Adrenal gland (tissue), 5 donors: ENCODE measurements around the gene ASTL.

Experiments
- CTCF ChIP-seq, 6 experiments: fragments of 450-650 bp in 4 of 6; fragments of 200-600 bp in 2 of 6; sonication (generic) in 1 of 6; IDR thresholded peaks; 1 replicate in 5 of 6; 2 replicates in 1 of 6; pipeline versions ENCODE4 v1.5.1 to v1.8.0; 2016 to 2021; ENCODE audit warnings: antibody characterized with exemption in 6 of 6, mild to moderate bottlenecking in 2 of 6, moderate library complexity in 1 of 6
- POLR2A ChIP-seq, 2 donors: fragments of 450-650 bp; IDR thresholded peaks; one replicate each; pipeline ENCODE4 v1.6.1; 2017; ENCODE audit warnings: antibody characterized with exemption in 2 of 2, mild to moderate bottlenecking in 2 of 2, moderate library complexity in 1 of 2
- donor health status: DM: no; HTN: no; CAD: no.

- no peak for TF ChIP-seq CTCF (IDR thresholded peaks at IDR 0.05)
- TF ChIP-seq POLR2A (IDR thresholded peaks at IDR 0.05): no peak
These were observed 21.0 kb upstream of the ASTL start for GRCh38 chr2:96159084-96159830.
